GM23248 (cell line): ENCODE measurements around the gene BTBD2. TPM values are rescaled to one million over a fixed set of nuclear protein-coding genes. Genes with fewer than 3 reads are reported as not detected.

Source experiments
- DNase-seq: peaks from one replicate; pipeline ENCODE4 v3.0.0-alpha.2; 2015
- H2AFZ ChIP-seq: fragments of 200-600 bp; sonication (generic); 2 replicates; pipeline ENCODE4 v1.6.1; 2016; ENCODE audit warnings: antibody characterized with exemption
- H3F3A ChIP-seq: fragments of 200-600 bp; sonication (generic); 2 replicates; pipeline ENCODE4 v1.6.1; 2016; ENCODE audit warnings: mild to moderate bottlenecking, antibody characterized with exemption, mixed run types; ENCODE audit not compliant: insufficient read depth
- H3K27ac ChIP-seq: fragments of 200-600 bp; sonication (generic); 2 replicates; pipeline ENCODE4 v1.5.1; 2016; ENCODE audit warnings: mild to moderate bottlenecking
- H3K27me3 ChIP-seq: fragments of 200-600 bp; sonication (generic); replicated peaks from 2 replicates; pipeline ENCODE4 v1.6.1; 2016; ENCODE audit warnings: mild to moderate bottlenecking; ENCODE audit not compliant: insufficient read depth
- H3K36me3 ChIP-seq: fragments of 200-600 bp; sonication (generic); 2 replicates; pipeline ENCODE4 v1.6.1; 2016; ENCODE audit warnings: low read depth, mild to moderate bottlenecking
- H3K4me1 ChIP-seq: fragments of 200-600 bp; sonication (generic); 2 replicates; pipeline ENCODE4 v1.6.1; 2016; ENCODE audit warnings: mild to moderate bottlenecking; ENCODE audit not compliant: insufficient read depth
- H3K4me2 ChIP-seq: fragments of 200-600 bp; sonication (generic); one replicate; pipeline ENCODE4 v1.6.1; 2016; ENCODE audit warnings: mild to moderate bottlenecking; ENCODE audit not compliant: unreplicated experiment
- H3K4me3 ChIP-seq: fragments of 200-600 bp; sonication (generic); 2 replicates; pipeline ENCODE4 v1.5.1; 2016; ENCODE audit warnings: mild to moderate bottlenecking
- H3K79me2 ChIP-seq: fragments of 200-600 bp; sonication (generic); 2 replicates; pipeline ENCODE4 v1.6.1; 2016; ENCODE audit warnings: mild to moderate bottlenecking; ENCODE audit not compliant: insufficient read depth
- H3K9ac ChIP-seq: fragments of 200-600 bp; sonication (generic); 2 replicates; pipeline ENCODE4 v1.6.1; 2016; ENCODE audit warnings: mild to moderate bottlenecking
- H3K9me2 ChIP-seq: fragments of 200-600 bp; sonication (generic); 2 replicates; pipeline ENCODE4 v1.6.1; 2016; ENCODE audit warnings: mixed run types, mild to moderate bottlenecking, moderate library complexity; ENCODE audit not compliant: insufficient read depth
- H3K9me3 ChIP-seq: fragments of 200-600 bp; sonication (generic); one replicate; pipeline ENCODE4 v1.6.1; 2017; ENCODE audit warnings: low read depth
- H4K20me1 ChIP-seq: fragments of 200-600 bp; sonication (generic); 2 replicates; pipeline ENCODE4 v1.6.0; 2016; ENCODE audit not compliant: insufficient read depth
- EZH2 ChIP-seq: fragments of 200-600 bp; sonication (generic); IDR thresholded peaks from 2 replicates; pipeline ENCODE4 v1.6.1; 2018; ENCODE audit warnings: antibody characterized with exemption, mild to moderate bottlenecking; ENCODE audit not compliant: insufficient read depth, poor library complexity, severe bottlenecking
- EZH2phosphoT487 ChIP-seq: fragments of 200-600 bp; sonication (generic); IDR thresholded peaks from 2 replicates; pipeline ENCODE4 v1.6.1; 2018; ENCODE audit warnings: antibody characterized with exemption, moderate library complexity, mild to moderate bottlenecking, low read depth; ENCODE audit not compliant: insufficient read depth
- WGBS, 2 experiments: methylation state at CpG; one replicate each; pipeline ENCODE4 v1.1.6; 2015 to 2017; ENCODE audit warnings: low lambda C conversion rate in 2 of 2, low coverage in 1 of 2; ENCODE audit errors: missing lambda C conversion rate in 2 of 2; 5-methylcytosine and 5-hydroxymethylcytosine counted together
- in situ Hi-C: fragments of 300-500 bp; cut with MboI; formaldehyde crosslinking; loops from 2 replicates; pipeline ENCODE4 v1.15.0; 2020
- polyA plus RNA-seq: library from polyadenylated mRNA; unstranded; fragments of >200 nt; fragmentation: Nextera tagmentation; extraction: Ambion mirVana; gene quantifications from 2 replicates; pipeline ENCODE4 v1.2.1, GENCODE V29; 2016
- total RNA-seq: library from RNA; depleted of rRNA; stranded (reverse); fragments of >200 nt; shearing (Covaris generic); gene quantifications from 2 replicates; pipeline ENCODE4 v1.2.3, GENCODE V29; 2014

The BTBD2 gene
- total and polyA plus RNA-seq, 2 experiments from 2014 or later = 6.8 to 69.5 TPM

DNA sequence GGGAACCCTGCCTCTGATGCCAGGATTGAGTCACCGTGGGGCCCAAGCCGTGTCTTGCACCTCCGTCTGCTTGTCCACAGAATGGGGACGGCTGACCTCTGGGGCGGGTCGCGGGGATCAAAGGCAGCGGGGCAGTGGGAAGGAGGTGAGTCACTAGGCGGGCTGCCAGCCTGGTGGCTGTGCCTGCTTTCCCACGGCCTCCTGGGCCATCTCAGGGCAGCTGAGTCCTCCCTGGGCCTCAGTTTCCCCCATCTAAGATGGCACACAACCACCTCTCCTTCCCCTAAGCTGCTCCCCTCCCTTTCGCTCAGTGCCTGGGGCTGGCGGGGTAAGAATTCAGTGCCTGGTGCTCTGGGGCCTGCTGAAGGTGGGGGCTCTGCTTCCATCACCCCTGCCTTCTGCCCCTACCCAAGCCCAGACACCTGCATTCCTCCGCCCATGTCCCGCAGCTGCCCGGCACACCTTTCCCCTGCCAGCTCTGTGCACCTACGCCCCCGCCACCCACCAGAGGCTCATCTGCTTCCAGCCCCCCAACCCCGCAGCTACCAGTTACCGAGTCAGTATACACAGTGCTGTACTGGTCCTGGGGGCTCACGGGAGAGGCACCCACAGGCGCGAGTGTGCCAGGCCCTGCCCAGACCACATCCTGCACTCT lies 32.1 kb upstream of the BTBD2 start:
- 75 to 84% methylated on average over 11 to 22 of the region's 22 CpGs for WGBS, 2 experiments
- H3K4me3 ChIP-seq = no peak overlapping the region

DNA sequence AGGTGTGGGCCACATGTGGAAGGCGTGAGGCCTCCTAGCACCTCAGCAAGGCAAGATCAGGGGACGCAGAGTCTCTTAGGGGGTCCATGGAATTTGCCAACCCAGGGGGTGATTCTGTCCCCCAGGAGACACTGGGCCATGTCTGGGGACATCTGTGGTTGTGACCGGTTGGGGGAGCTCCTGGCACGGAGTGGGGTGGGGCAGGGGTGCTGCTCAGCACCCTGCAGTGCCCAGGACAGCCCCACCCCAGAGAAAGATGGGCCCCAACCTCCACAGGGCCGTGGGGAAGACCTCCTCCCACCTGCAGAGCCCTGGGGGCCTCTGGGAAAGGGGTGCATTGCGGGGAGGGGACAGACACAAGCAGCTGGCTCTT lies 31.5 kb upstream of the BTBD2 start:
- Histone ChIP-seq H3K79me2 (peaks cover 59% of the 10 kb centered on the region), H3K36me3 (peaks cover 17% of the 10 kb centered on the region; the same call in 1 of the 2 replicates), H3F3A (no peaks in the 10 kb centered on the region), H2AFZ (no peak overlapping the region), H3K4me1 (peaks cover 18% of the 10 kb centered on the region; the same call in 1 of the 2 replicates), H3K9me2 (no peaks in the 10 kb centered on the region), H3K27ac (no peak overlapping the region), H3K4me2 (no peak overlapping the region), H4K20me1 (peaks cover 8% of the 10 kb centered on the region), H3K9me3 (no peaks in the 10 kb centered on the region), H3K27me3 (no peaks in the 10 kb centered on the region), H3K4me3 (no peak overlapping the region), H3K9ac (no peak overlapping the region)
- no peak for TF ChIP-seq EZH2phosphoT487
- no peak for TF ChIP-seq EZH2
- DNase-seq = no peak
- in situ Hi-C loops = no loop called here
- 90 to 91% methylated on average over 5 to 6 of the region's 6 CpGs for WGBS, 2 experiments

More for the DNA sequence above, 32.1 kb upstream of the BTBD2 start:
- Histone ChIP-seq H4K20me1 (peaks cover 8% of the 10 kb centered on the region), H3K4me2 (no peak overlapping the region), H2AFZ (no peak overlapping the region), H3K79me2 (peaks cover 59% of the 10 kb centered on the region), H3K36me3 (peaks cover 14% of the 10 kb centered on the region; the same call in 1 of the 2 replicates), H3K27me3 (no peaks in the 10 kb centered on the region), H3K9ac (no peak overlapping the region), H3K4me1 (peaks cover 18% of the 10 kb centered on the region; the same call in 1 of the 2 replicates), H3K27ac (no peak overlapping the region), H3F3A (no peaks in the 10 kb centered on the region), H3K9me3 (no peaks in the 10 kb centered on the region), H3K9me2 (no peaks in the 10 kb centered on the region)
- peak; percentile 58 for DNase-seq
- no peak for TF ChIP-seq EZH2phosphoT487
- TF ChIP-seq EZH2 = no peak
- in situ Hi-C loops = no loop called here

DNA sequence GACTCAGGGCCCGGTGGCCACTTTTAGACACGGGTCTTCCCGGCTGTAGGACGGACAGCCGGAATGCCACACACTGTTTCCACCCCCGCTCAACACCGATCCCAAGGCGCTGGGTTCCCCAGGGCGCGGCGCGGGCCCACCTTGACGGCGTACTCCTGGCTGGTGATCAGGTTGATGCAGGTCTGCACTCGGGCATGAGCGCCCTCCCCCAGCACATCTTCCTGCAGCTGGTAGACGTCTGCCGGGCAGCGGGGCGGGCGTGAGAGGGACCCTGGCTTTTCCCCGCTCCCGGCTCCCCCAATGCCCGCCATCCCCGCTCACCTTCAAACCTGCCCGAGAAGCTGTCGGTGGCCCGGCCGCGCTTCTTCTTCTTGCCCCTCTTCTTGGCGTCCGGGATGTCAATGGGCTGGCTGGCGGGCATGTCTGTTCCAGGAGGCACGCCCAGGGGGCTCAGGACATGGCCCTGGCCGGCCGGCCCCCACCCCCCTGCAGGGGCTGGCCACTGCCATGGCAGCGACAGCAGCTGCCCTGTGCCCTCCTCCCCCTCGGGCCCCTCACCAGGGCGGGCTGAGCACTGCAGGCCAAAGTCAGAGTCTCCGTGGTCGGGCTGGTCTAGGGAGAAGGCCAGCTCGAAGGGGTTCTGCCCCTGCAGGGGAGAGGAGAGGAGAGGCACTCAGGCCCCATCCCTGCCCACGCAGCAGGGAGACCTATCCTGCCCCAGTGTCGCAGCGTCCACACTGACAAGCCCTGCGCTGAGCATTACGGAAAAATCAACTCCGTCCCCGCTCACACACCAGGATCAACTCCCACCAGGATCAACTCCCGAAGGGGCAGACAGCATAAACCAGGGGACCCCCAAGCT lies 30.8 kb upstream of the BTBD2 start:
- Histone ChIP-seq H3K4me3 (no peak overlapping the region), H3K36me3 (peaks cover 17% of the 10 kb centered on the region; the same call in 1 of the 2 replicates), H3K9me3 (no peaks in the 10 kb centered on the region), H3K9me2 (no peaks in the 10 kb centered on the region), H3K27me3 (no peaks in the 10 kb centered on the region), H3K4me2 (no peak overlapping the region), H3F3A (no peaks in the 10 kb centered on the region), H3K27ac (no peak overlapping the region), H3K9ac (no peak overlapping the region), H3K79me2 (peaks cover 59% of the 10 kb centered on the region), H2AFZ (no peak overlapping the region), H3K4me1 (peaks cover 18% of the 10 kb centered on the region; the same call in 1 of the 2 replicates), H4K20me1 (peaks cover 8% of the 10 kb centered on the region)
- no peak for TF ChIP-seq EZH2
- TF ChIP-seq EZH2phosphoT487 = no peak
- DNase-seq = no peak
- in situ Hi-C loops = no loop called here
- 93 to 95% methylated on average over 36 to 46 of the region's 50 CpGs for WGBS, 2 experiments

DNA sequence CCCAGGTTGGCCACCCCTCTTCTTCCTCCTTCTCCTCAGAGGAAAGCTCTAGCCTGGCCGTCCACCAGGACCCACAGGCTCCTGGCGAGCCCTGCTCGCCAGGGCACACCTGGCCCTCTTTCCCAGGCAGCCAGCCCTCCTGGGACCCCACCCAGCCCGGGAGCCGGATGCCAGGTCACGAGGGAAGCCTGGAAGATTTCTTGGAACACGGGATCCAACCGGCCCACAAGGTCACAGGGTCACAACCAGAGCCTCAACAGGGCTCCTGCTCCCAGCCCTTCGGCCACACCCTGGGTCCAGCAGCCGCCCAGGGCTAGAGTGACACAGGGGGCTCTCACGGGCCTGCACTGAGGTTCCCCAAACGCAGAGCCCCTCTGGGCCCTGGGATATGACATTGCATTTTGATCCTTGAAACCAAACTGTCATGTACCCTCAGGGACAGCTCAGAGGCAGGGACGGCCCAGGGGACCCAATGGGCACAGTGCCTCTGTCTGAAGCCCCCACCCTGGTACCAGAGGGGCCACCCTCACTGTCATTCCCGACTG lies 30.1 kb upstream of the BTBD2 start:
- Histone ChIP-seq H2AFZ (no peak overlapping the region), H3K27ac (no peak overlapping the region), H3K9me2 (no peaks in the 10 kb centered on the region), H3K27me3 (no peaks in the 10 kb centered on the region), H3K9ac (no peak overlapping the region), H3K4me1 (peaks cover 18% of the 10 kb centered on the region; the same call in 1 of the 2 replicates), H4K20me1 (peaks cover 8% of the 10 kb centered on the region), H3K4me2 (no peak overlapping the region), H3K4me3 (no peak overlapping the region), H3K9me3 (no peaks in the 10 kb centered on the region), H3F3A (no peaks in the 10 kb centered on the region), H3K36me3 (peaks cover 17% of the 10 kb centered on the region; the same call in 1 of the 2 replicates), H3K79me2 (peaks cover 57% of the 10 kb centered on the region)
- WGBS, 2 experiments = 71 to 73% methylated on average over 14 of the region's 14 CpGs
- no peak for DNase-seq
- in situ Hi-C loops = no loop called here
- no peak for TF ChIP-seq EZH2phosphoT487
